Stimulated activated CD4-positive, alpha-beta T cell treated with anti-CD3 and anti-CD28 coated beads, Interleukin-1b, Interleukin-23, amount 100 ng/mL, for 4 hours (primary cell): ENCODE data around the gene GJA4.

Experiments
- DNase-seq, 2 donors: peaks; one replicate each; pipeline ENCODE4 v3.0.0-alpha.2; 2020; ENCODE audit warnings: low read depth in 2 of 2

GJA4 gene

DNA sequence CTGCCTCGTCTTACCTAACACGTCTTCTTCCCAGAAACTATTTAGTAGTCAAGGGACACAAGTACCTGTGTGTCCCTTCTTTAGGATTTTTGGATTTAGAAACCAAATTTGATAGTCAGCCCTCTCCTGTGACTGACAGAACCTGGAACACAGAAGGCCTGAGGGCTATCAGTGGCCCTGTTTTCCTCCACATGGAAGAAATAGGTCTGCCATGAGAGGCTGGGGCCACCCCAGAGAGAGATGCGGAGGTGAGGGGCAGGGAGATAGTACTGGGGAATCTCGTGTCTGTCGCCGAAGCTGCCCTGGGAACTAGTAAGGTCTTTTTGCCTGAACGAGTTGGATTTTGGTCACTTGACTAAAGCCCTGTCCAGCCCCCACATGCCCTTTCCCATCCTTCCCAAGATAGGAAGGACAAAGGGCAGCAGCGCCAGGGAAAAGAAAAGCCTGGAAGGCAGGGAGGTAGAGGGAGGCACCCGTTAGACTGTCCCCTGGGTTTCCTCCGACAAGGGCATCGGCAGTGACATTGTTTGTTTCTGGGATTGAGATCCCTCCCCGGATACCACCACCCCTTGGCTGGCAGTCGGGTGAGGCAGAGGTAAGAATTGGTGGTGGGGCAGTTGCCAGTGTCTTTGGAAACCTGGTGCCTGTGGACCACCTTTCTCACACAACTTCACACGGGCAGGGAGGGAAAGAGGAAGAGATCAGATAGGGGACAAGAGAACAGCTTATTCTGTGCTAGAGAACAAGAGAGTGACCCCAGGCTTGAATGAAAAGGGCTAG lies 46.9 kb downstream of the GJA4 start:
- no peak for DNase-seq

DNA sequence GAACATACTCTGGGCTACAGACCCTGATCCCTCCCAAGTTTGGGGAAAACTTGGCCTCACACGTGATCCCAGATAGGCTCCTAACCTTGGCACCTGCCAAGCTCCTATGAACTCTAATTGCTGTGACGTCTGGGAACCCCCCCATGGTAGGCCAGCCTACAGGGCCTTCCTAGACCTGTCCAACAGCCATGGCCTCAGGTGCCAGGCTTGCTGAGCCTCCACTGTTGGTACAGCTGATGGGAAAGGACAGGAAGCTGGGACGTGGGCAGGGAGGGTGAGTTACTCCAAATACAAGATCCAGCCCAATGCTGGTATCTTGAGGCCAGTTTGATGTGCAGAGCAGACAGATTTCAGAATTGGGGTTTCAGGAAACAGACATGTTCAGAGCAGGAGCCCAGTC lies 47.6 kb downstream of the GJA4 start:
- no peak for DNase-seq

DNA sequence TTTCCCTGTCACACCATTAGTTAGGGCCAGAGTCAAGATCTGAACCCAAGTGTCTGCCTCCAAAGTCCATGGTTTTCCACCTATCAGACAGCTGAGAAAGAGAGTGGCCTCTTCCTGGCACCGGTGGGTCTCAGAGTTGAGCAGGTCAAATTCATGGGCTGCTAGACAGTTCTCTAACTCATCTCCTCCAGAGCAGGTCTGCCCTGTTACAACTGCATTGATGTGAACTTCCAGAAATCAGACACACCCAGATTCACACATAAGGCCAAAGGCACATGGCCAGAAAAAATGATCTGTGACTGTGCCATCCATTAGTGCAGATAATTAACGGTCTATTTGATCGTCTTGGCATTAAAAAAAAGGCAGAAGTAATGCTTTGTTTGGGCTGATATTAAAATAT lies 49.3 kb downstream of the GJA4 start:
- no peak for DNase-seq

DNA sequence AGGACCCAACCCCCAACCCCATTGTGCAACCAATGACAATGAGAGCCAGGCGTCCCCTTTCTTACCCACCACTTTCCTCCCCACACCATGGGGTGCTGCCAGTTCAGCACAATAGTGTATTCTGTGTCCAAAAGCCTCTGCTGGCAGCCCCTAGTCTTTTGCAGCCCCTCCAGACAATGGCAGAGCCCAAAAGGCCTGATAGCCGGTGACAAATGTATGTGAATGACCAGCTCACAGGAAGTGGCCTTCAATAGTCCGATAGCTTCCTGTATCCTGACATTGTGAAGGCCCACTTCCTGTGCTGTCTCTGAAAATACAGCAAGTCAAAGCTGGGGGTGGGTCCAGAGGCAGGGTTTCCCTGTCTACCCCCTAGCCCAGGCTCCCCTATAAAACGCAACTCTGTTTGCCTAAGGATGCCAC lies 50.2 kb downstream of the GJA4 start:
- no peak for DNase-seq

DNA sequence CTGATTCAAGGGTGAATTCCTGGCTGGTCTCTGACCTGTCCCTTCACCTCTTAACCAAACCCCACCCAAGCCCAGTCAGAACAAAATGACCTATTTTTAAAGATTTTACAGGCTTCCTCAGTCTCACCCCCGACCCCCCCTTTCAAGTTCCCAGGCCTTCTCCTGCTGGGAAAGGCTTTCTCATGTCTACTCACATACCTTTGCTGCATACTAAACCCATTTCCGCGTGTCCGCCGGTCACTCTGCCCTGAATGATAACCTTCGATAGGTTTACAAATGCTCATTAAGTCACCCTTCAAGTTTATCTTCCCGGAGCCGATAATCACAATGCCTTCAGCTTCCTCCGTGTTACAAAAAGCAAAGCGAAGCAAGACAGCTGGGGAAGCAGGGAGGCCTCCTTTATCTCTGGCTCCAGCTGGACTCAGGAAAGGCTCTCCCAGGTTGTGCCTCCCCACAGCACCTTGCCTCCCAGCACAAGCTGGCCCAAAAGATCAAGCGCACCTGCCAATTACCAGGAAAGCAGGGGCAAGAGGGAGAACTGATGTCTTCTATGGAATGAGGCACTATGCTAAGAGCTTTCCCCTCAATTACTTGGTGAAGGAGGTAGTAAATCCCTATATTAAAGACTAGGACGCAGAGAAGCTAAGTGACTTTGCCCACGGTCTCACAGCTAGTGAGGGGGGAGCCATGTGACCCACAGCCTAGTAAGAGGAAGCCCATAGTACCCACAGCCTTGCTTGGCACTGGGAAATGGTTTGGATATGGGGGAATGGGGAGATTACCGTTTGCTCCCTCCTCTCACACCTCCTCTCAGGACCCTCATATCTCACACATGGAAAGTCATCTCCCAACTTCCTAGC lies 50.8 kb downstream of the GJA4 start:
- DNase-seq, result no peak

DNA sequence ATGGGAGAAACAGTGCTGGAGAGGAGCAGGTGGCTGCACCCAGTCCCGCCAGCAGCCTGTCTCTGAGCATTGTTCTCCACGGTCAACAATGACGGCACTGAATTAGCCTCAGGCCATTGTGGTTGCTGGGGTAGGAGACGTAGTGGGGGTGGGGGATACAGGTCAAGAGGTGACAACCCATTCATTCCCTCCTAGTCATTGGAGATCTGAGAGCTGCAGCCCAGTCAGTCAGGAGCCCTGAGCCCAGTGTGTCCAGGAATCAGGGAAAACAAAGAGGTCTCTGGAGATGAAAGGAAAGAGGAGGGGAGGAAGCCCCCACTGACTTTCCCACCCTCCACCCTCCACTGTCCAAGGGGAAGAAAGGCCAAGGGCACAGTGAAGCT lies 51.4 kb downstream of the GJA4 start:
- no peak for DNase-seq
